LNCAP (cell line): ENCODE results near the gene SLAMF9.

Experiments used
- CTCF ChIP-seq: fragments of 450-650 bp; IDR thresholded peaks from 2 replicates; pipeline ENCODE4 v1.5.1; 2017; ENCODE audit warnings: mild to moderate bottlenecking

The SLAMF9 gene

GRCh38 chr1:159955456-159955855 is 1.4 kb upstream of the SLAMF9 start:
- TF ChIP-seq CTCF = no peak

DNA sequence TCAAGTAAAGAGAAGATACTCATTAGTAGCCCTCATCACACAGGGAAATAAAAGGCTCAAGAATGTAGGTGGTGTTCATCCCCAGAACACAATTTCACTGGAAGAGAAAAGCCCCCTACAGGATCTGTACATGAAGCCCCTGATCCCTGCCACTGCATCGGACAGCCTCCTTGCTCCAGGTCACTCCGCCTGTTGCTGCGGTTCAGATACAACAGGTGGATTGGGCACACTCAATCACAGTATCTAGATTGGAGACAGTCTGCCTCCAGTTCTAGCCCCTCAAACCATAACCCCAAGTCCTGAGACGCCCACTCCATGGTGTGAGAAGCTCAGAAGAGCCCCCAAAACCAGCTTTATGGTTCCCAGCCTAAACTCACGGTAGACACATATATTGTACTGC is 1.1 kb downstream of the SLAMF9 start:
- TF ChIP-seq CTCF = no peak

GRCh38 chr1:159951551-159951950 is 2.5 kb downstream of the SLAMF9 start:
- no peak for TF ChIP-seq CTCF

DNA sequence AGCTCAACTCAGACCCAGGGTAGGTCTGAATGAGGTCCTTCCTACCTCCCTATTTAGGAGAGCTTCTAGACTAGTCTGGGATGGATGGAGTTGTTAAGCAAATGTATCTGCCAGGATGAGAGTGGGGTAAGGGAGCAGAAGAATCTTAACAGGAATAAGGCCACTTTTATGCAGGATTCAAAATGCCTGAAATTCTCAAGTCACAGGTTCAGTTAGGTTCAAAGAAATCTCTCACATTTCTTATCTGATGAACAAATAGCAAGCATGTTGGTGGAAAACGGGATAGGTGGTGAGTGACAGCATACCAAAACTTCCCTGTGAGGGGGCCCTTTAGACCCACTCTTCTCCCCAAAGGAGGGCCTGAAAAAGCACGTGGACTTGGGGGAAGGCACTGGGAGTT is 3.0 kb downstream of the SLAMF9 start:
- TF ChIP-seq CTCF = no peak

DNA sequence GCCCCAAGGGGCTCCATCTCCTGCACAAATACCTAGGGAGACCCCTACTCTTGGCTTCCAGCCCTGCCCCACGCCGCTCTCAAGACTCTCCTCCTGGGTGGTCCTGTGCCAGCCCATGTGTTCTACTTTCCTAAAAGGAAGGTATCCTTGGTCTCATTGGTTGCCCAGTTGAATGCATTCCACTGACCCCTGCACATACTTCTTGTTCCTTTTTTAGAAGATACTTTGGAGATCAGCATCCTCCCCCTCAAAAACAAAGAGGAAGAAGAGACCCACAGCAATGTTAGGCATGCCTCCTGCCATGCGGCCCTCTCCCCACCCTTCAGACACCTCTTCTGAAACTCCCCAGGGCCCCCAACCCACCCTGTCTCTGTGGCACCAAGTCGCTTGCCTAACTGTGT is 4.1 kb downstream of the SLAMF9 start:
- TF ChIP-seq CTCF = no peak

GRCh38 chr1:159949123-159949522 is 4.9 kb downstream of the SLAMF9 start:
- TF ChIP-seq CTCF = no peak

DNA sequence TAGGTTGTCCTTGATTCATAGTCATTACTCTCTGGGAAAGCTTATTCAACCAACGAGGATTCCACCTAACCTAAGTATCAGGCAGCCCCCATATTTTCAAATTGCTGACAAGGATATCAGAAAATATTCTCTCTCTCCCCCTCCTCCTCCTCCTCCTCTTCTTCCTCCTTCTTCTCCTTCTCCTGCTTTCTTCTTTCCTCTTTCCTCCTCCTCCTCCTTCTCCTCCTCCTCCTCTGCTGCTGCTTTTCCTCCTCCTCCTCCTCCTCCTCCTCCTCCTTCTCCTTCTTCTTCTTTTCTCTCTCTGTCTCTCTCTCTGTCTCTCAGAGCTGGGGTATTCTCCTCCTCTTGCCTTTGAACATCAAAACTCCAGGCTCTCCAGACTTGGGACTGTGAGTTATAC is 6.1 kb downstream of the SLAMF9 start:
- TF ChIP-seq CTCF = no peak

DNA sequence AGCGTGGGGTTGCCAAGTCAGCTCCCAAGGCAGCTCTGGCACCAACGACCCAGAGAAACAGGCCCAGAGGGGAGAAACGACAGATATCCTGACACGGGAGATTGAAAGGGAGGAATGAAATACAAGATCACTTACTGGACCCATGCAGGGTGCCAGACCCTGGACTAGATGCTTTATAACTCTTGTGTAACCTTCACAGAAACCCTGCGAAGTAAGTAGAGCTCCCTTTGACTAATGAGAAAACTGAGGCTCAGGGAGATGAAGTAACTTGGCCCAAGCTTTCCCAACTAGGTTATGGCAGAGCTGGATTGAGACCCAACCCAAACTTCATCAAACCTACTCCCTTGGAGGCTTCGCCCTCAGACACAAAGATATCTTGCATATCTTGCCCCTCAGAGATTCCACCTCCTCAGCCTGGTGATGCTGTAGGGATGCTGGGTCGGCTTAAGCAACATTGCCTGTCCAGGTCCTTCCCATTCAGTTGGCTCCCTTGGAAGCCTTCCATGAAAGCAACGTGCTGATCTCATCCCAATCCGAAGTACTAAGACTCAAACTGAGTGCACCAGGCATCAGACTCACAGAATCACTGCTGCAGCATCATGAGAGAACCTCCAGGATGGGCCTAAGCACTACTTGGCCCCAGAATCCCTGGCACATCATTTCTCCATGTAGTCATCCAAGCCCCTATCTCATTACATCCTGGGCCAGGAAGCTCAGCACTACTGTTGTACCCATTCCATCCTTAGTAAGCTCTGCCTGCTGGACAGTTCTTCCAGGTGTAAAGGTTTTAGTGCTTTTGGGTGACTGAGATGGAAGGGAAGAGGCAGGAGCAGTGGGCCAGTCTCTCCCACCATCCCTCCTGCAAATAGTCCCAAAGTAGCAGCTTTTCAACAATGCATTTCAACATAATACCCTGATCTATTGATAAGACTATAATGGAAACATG is 7.5 kb downstream of the SLAMF9 start:
- no peak for TF ChIP-seq CTCF
